ENCODE data around the gene ACVR1B.
"Not testable (repeated sequence)": the region's sequence is repeated elsewhere in the genome, so short reads cannot be mapped to it uniquely, and the experiment has no call there.

Gene ACVR1B

GRCh38 chr12:51972422-51972812 lies 20.9 kb downstream of the ACVR1B start:
- DNase-seq, result no peak

- peak; percentile 21 for DNase-seq
Observed at GRCh38 chr12:51972849-51973273, 21.4 kb downstream of the ACVR1B start.

GRCh38 chr12:51973560-51973959 lies 22.1 kb downstream of the ACVR1B start:
- no peak for DNase-seq

GRCh38 chr12:51974646-51975045 lies 23.1 kb downstream of the ACVR1B start:
- no peak for DNase-seq

- no peak for DNase-seq
Observed at GRCh38 chr12:51975196-51975595, 23.7 kb downstream of the ACVR1B start.

GRCh38 chr12:51976376-51977160 lies 25.1 kb downstream of the ACVR1B start:
- no peak for DNase-seq

GRCh38 chr12:51977320-51977753 lies 25.8 kb downstream of the ACVR1B start:
- DNase-seq, result no peak

GRCh38 chr12:51979306-51979705 lies 27.8 kb downstream of the ACVR1B start:
- not testable (repeated sequence) for DNase-seq

GRCh38 chr12:51980051-51980808 lies 28.7 kb downstream of the ACVR1B start:
- DNase-seq, result peak; percentile 50

GRCh38 chr12:51980809-51981127 lies 29.3 kb downstream of the ACVR1B start:
- no peak for DNase-seq

GRCh38 chr12:51984657-51985056 lies 33.2 kb downstream of the ACVR1B start:
- no peak for DNase-seq

- no peak for DNase-seq
Observed at GRCh38 chr12:51985154-51985835, 33.8 kb downstream of the ACVR1B start.

- no peak for DNase-seq
Observed at GRCh38 chr12:51986834-51987233, 35.3 kb downstream of the ACVR1B start.

- no peak for DNase-seq
Observed at GRCh38 chr12:51992246-51992645, 40.7 kb downstream of the ACVR1B start.

- no peak for DNase-seq
Observed at GRCh38 chr12:51994539-51994820, 43.0 kb downstream of the ACVR1B start.

GRCh38 chr12:51994959-51995358 lies 43.5 kb downstream of the ACVR1B start:
- no peak for DNase-seq

GRCh38 chr12:51997136-51997535 lies 45.6 kb downstream of the ACVR1B start:
- DNase-seq, result no peak

GRCh38 chr12:52003016-52003550 lies 51.6 kb downstream of the ACVR1B start:
- no peak for DNase-seq

GRCh38 chr12:52003591-52003990 lies 52.1 kb downstream of the ACVR1B start:
- no peak for DNase-seq

GRCh38 chr12:52004042-52004648 lies 52.6 kb downstream of the ACVR1B start:
- no peak for DNase-seq

- no peak for DNase-seq
Observed at GRCh38 chr12:52005218-52005902, 53.9 kb downstream of the ACVR1B start.

- DNase-seq, result no peak
Observed at GRCh38 chr12:52005903-52006703, 54.6 kb downstream of the ACVR1B start.

Measured in stimulated activated CD4-positive, alpha-beta T cell treated with anti-CD3 and anti-CD28 coated beads, Interleukin-12 subunit alpha, Interleukin-12 subunit beta, amount 100 ng/mL, for 4 hours (primary cell).